Stimulated activated CD4-positive, alpha-beta T cell treated with anti-CD3 and anti-CD28 coated beads, Interleukin-2, amount 100 ng/mL, for 24 hours (primary cell): Measurements from ENCODE around the gene ARTN.
A peak's percentile ranks its signal among the peaks of the same experiment; 100 is the strongest.

Source experiments
- DNase-seq, 2 donors: peaks; one replicate each; pipeline ENCODE4 v3.0.0-alpha.2; 2020

ARTN gene

DNA sequence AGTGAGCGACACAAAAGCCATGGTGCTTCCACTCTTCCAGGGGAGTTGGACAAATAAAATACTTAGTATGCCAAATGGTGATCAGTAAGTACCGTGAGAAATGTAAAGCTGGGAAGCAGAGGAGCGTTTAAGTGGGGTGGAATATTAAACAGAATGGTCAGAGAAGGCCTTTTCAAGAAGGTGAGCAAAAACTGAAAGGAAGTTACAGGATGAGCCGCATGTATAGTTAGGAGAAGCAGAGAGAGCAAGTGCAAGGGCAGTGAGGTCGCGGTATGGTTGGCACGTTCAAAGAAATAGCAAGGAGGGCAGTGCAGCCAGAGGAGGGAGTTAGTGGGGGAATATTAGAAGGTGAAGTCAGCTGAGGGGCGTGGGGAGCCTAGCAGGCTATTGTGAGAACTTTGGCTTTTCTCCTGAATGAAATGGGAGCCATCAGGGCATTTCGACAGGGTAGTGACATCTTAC lies 40.4 kb downstream of the ARTN start:
- DNase-seq, result no peak

DNA sequence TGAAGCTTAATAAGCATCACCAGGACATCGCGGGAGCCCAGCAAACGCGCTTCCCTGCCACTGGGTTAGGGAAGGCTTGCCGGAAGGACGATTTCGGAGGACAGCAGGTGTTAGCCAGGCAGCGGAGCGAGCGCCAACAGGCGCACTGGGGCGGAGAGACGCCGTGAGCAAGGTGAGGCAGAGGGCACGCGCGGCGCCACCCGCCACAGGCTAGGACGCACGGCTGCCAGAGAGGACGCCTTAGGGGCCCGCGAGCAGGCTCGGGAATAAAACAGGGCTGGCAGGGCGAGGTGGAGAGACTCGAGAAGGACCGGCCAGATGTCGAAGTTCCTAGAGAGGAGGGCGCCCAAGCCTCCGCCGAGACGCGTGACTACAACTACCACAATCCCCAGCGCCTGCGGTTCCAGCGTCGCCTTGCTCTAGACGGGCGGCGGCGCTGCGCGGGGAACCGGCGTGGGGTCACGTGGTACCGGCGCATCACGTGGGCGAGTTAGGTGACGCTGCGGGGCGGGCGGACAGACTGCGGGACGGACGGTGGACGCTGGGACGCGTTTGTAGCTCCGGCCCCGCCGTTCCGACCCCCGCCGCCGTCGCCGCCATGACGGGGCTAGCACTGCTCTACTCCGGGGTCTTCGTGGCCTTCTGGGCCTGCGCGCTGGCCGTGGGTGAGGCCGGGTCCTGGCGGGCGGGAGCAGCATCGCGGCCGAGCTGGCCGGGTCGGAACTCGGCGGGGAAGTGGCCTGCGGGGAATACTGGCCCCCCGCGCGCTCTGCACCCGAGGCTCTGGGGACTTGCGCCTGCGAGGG lies 41.0 kb downstream of the ARTN start, which contains the start of gene ATP6V0B:
ATP6V0B (plus strand) TSS at position 518 of the 806 bp plus-strand sequence; CDS start at position 599, 81 bp downstream.
- DNase-seq, result peak; percentile 97 to 98

DNA sequence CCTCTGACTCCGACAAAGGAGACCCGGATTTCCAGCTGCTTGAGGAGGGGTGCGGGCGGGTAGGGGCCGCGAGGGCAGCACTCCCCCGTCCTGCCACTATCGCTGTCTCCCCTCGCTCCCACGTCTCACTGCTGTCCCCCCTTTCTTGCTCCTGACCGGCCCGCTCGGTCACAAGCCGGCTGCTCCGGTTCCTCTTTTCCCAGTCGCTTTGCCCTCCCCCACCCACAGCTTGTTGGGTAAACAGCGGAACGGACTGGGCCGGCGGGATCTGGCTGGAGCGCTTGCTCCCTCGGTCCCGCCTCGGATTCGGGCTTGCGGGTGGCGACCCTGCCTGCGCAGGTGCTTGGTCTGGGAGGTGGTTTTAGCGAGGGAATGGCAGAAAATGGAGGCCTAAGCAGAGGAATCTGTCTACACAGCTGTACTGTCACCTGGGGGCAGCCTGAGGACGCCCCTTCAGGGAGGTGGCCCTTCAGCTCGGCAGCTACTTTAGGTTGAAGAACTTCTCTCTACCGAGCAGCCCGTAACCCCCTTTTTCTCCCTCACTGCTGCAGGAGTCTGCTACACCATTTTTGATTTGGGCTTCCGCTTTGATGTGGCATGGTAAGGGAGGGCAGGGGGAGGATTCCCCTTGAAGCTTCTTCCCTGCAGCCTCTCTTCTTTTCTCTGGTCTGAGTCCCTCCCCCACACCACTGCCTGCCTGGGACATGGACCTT lies 41.8 kb downstream of the ARTN start:
- DNase-seq, result peak; percentile 25 to 41

DNA sequence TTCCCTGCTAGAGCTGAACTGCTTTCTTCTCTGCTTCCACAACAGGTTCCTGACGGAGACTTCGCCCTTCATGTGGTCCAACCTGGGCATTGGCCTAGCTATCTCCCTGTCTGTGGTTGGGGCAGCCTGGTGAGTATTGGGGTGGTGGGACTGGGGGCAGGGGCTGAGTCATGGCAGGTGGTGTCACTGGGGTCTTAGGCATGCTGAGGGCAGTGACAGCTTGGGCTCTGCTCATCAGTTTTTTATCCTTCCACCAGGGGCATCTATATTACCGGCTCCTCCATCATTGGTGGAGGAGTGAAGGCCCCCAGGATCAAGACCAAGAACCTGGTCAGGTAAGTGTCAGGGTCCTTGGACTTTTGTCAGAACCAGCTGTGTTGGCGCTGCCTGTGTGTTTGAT lies 42.4 kb downstream of the ARTN start:
- no peak for DNase-seq

DNA sequence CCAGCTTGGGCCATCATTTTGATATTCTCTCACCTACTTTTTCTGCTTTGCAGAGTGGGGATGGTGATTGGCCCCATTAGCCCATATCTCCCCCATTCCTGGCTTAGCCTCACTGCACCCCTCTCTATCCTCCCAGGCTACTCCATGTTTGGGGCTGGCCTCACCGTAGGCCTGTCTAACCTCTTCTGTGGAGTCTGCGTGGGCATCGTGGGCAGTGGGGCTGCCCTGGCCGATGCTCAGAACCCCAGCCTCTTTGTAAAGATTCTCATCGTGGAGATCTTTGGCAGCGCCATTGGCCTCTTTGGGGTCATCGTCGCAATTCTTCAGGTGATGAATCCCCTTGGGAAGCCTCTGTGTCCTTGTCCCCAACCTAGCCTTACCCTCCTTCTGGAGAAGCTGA lies 43.3 kb downstream of the ARTN start:
- DNase-seq, result no peak

DNA sequence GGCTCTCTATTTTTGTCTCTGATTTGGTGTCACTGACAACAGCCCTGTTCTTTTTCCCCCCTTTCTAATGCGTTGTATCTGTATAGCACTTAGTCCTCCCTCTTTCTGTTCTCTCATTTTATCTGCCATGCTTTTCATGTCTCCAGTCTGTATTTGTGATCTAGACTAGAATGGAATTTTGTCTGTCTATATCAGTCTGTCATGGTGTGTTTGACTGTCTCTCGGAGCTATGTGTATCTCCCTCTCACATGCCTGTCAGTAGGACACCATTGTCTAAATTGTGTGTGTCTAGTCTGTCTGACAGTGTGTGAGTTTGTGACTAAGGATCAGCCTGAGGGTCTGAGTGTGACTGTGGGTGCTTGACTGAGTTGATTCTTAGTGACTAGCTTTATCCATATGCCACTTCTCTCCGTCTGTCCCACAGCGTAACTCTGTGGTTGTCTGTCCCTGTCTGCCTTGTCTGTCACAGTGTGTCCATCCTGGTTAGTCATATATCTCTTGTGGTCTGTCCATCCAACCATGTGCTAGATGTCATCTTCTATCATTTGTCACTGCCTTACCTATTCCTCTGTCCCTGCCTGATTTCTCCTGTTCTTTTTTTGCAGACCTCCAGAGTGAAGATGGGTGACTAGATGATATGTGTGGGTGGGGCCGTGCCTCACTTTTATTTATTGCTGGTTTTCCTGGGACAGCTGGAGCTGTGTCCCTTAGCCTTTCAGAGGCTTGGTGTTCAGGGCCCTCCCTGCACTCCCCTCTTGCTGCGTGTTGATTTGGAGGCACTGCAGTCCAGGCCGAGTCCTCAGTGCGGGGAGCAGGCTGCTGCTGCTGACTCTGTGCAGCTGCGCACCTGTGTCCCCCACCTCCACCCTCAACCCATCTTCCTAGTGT lies 44.0 kb downstream of the ARTN start:
- no peak for DNase-seq

DNA sequence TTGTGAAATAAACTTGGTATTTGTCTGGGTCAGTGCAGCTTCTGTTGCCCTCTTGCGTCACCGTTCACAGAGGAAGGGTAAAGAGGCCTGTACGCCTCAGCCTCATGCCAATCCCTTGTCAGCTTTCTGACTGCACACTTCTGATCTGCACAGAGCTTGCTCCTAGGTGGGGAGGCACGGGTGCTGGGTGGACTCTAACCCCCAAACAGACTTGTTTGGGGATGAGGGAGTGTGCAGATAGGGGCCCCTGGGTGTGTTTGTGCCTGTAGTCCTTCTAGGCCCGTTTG lies 44.6 kb downstream of the ARTN start:
- no peak for DNase-seq

DNA sequence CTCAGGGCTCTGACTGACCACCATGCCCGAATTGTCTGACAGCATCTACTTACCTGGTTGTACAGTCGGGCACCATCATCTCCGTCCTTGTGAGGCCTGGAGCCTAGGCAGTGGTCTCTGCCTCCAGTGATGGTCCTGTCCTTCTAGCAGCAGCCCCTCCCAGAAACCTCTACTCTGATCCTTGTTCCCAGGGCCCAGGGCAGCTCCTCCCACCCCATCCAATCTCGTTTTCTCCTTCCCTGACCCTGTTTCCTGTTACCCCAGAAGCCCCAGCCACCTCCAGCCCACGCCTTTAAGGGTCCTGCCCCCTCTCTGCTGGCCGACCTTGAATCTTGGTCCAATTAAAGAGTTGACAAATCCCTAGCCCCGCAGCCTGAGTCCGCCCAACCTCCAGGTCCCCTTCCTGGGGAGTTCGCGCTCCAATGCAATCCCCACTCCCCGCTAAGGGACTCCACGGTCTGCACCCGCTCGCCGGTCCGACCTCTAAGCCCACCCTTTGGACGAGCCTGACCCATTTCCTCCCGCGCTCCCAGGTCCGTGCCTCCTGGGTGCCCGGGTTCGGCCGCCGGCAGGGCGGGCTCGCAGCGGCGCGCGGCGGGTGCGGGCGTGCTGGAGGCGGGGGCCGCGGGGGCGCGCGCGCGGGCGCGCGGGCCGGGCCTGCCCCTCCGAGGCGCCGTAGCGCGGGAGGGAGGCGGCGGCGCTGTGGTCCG lies 45.1 kb downstream of the ARTN start, which contains the start of gene B4GALT2:
B4GALT2 (plus strand) TSS at position 660 of the 710 bp plus-strand sequence. CDS start 1,951 bp downstream, outside the sequence.
- peak; percentile 41 to 66 for DNase-seq

DNA sequence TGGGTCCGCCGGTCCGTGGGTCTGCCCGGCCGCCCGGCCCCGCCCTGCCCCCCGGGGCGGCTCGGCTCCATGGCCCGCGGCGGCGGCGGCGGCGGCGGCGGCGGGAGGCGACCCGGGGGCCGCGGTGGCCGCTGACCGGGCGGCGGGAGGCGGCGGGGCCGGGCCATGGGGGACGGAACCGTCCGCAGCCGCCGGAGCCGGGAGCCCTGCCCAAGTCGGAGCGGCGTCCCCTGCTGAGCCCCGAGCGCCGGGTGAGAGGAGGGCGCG lies 45.6 kb downstream of the ARTN start:
- DNase-seq, result no peak

DNA sequence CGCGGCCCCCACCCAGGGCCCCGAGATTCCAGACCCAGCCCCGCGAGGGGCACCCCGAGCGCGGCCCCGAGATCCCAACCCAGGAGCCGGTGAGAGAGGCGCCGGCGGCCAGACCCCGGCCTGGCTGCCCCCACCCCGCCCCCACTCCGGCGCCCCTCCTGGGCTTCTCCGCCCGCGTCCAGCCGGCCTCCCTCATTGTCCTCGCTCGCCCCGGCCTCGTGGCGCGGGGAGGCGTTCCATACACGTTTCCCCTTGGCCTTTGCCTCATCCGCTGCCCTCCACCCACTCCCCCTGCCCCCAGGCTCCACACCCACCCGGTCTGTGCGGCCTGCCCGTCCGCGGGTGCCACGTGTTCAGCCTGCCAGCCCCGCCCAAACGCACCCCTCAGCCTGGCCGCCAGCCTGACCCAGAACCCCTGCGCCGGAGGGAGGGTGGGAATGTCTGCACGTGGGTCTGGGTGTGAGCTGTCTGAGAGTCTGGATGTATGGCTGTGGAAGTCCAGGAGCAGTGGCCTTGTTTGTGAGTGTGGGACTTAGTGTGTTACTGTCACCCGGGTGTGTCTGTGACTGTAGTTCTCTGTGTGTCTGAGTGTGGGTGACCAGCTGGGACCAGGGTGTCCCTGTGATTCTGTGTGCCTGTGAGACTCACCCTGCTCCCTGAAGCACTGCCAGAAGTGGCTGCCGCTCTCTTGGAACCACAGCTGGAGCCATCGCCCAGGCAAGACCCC lies 46.1 kb downstream of the ARTN start:
- peak; percentile 36 to 61 for DNase-seq

DNA sequence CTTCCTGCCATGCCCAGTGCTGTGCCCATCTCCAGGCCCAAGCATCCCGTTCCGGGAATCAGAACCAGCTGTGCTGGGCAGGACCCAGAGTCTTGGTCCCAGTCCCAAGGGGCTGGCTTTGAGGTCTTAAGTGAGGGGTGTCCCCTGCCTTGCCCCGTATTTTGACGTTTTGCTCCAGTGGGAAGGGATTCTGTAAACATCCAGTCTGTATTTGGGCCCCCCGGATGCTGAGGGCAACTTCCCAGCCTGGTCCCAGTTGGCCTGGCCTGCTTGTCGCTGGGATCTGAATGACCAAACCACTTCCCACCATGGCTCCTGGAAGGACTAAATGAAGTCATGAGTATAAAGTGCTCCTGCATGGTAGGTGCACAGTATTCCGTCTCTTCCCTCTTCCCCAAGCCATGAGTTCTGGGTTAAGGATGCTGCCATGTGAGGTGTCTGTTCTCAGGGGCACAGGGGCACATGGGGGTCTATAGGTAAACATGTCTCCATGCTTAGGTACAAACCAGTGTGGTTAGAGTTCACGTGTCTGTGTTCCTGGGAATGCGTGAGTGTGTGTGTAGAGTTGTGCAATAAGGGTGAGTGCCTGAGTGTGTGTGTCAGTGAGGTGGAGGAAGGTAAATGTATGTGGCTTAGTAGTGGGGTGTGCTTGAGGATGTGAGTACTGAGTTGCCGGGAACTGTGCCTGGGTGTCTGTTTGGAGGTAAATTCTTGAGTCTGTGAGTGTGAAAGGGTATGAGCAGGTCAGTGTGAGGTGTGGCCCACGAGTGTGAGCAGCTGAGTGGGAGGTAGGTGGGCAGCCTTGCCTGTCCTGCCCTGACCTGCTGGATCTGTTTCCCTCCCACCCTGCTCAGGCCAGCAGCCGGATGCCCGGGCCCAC lies 46.9 kb downstream of the ARTN start:
- no peak for DNase-seq

DNA sequence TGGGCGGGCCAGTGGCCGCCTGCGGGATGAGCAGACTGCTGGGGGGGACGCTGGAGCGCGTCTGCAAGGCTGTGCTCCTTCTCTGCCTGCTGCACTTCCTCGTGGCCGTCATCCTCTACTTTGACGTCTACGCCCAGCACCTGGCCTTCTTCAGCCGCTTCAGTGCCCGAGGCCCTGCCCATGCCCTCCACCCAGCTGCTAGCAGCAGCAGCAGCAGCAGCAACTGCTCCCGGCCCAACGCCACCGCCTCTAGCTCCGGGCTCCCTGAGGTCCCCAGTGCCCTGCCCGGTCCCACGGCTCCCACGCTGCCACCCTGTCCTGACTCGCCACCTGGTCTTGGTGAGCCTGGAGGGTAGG lies 47.5 kb downstream of the ARTN start:
- DNase-seq, result no peak

DNA sequence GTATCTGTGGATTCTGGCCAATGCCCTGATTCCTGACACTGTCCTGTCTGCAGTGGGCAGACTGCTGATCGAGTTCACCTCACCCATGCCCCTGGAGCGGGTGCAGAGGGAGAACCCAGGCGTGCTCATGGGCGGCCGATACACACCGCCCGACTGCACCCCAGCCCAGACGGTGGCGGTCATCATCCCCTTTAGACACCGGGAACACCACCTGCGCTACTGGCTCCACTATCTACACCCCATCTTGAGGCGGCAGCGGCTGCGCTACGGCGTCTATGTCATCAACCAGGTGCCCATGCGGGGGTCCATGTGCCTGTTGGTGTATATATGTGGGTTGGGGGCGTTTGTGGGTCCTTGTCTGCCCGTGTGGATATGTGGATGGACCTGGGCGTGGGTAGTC lies 48.0 kb downstream of the ARTN start:
- no peak for DNase-seq

DNA sequence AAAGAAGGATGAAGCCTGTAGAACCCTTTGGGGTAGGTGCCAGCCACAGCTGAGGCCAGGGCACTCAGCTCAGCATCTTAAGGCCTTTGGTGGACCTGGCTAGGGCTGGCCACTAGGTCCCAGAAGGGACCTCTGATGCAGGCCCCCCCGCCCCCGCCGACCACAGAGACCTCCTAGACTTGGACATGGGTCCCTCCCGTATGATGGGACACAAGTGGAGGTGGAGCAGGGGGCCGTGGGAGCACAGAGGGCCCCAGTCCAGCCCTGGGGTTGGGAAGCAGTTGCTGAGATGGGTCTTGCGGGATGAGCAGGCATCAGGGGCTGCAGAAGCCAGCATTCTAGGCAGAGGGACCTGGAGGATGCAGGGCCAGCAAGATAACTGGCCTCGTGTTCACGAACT lies 48.6 kb downstream of the ARTN start:
- no peak for DNase-seq

DNA sequence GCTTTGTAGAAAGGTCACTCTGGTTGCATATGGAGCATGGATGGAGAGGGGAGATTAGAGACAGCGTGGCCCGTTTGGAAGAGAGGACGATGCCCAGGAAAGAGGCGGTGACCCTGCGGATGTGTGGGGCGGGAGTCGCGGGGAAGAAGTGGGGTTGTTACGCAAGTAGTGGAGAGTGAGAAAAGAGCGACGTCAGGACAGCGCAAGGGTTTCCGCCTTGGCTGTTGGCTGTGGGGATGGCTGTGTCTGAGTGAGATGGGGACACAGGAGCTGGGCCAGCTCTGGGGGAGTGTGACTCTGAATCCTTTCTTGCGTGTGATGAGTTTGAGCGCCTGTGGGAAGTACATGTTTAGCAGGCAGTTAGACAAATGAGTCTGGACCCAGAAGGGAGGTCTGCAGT lies 49.2 kb downstream of the ARTN start:
- no peak for DNase-seq

DNA sequence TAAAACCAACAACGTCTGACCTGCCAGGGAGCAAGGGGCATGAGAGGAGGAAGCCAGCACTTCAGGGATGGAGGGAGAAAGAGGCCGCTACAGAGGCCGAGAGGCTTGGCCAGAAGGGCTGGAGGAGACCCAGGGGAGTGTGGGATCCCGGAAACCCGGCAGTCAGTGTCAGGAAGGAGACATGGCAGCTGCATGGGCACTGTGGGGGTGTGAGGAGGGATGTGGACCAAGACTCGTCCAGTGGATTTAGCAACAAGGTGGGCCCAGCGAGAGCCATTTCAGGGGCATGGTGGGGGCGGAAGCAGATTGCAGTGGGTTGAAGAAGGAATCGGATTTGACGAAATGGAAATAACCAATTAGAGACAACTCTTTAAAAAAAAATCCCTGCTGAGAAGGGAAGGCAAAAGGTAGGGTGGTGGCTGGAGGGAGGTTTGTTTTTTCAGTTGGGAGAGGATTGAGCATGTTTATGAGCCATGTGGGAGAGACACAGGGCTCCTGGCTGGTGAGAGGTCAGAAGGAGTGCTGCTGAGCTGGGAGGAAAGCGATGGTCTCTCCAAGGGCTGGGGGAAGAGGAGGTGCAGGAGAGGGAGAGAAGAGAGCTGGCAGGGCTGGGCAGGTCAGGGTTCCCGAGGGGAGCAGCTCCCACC lies 49.8 kb downstream of the ARTN start:
- DNase-seq, result no peak

DNA sequence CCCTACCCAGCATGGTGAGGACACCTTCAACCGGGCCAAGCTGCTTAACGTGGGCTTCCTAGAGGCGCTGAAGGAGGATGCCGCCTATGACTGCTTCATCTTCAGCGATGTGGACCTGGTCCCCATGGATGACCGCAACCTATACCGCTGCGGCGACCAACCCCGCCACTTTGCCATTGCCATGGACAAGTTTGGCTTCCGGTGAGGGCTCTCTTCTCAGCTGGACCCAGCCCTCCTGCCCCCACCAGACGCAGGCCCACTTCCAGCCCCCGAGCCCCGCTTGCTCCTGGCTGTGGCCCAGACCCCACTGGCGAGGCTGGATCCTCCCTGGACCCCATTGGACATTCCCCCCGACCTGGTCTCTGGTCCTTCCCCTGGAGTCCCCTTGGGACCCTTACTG lies 51.3 kb downstream of the ARTN start:
- no peak for DNase-seq

DNA sequence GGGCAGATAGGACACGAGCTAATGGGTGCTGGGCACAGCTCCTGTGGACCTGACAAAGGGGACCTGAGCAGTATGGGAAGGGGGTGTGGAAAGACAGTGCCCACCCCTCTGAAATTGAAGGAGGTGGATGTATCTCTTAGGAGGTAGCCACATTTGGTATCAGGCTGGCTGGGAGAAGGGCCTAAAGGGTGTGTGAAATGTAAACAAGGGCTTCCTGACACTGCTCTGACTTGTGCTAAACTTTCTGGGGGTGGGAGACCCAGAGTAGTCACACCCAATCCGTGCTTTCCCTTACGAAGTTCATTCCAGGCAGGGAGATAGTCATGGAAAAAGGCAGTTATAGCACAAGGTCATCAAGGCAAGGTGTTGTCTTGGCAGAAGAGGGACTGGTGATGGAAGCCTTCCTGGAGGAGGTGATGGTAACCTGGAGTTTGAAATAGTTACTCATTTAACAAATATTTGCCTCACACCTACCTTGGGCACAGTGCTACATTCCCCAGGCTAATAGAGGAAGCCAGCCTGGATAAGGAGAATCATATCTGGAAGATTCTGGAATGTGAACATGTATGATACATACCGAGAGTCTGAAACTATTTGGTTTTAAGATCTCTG lies 52.5 kb downstream of the ARTN start:
- DNase-seq, result no peak

DNA sequence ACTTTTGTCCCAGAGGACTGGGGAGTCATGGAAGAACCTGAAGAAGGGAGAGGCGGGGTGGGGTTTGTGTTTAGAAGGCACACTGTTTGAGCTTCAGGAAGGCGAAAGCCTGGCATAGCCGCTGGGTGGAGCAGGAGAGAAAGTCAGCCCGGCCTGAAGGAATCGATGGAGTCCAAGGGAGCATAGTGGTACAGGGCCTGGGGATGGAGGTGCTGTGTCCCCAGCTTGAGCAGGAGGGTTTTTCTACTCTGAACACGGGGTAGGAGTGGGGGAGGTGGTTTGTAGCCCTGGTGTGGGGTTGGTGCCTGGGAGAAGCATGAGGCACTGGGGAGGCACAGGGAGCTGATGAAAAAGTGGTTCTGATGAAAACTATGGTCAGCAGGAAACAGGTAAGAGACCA lies 53.1 kb downstream of the ARTN start:
- DNase-seq, result no peak
